HG02852 (cell line): ENCODE results near the gene SVEP1.
"Not testable (repeated sequence)": the region's sequence is repeated elsewhere in the genome, so short reads cannot be mapped to it uniquely, and the experiment has no call there.

Experiments
- ATAC-seq: cut with Tn5 transposase; IDR thresholded peaks from one replicate; pipeline ENCODE4 v1.9.1; 2021; ENCODE audit warnings: mild to moderate bottlenecking, moderate library complexity; ENCODE audit not compliant: unreplicated experiment

The SVEP1 gene

GRCh38 chr9:110451726-110452125, 127.8 kb downstream of the SVEP1 start:
- ATAC-seq: no peak

GRCh38 chr9:110447476-110447875, 132.1 kb downstream of the SVEP1 start:
- ATAC-seq: no peak

- no peak for ATAC-seq
These were observed 133.4 kb downstream of the SVEP1 start for GRCh38 chr9:110446171-110446570.

- no peak for ATAC-seq
These were observed 134.6 kb downstream of the SVEP1 start for GRCh38 chr9:110444911-110445310.

- ATAC-seq: no peak
These were observed 135.7 kb downstream of the SVEP1 start for GRCh38 chr9:110443866-110444220.

- ATAC-seq: no peak
These were observed 136.2 kb downstream of the SVEP1 start for GRCh38 chr9:110443146-110443865.

GRCh38 chr9:110440796-110441195, 138.7 kb downstream of the SVEP1 start:
- no peak for ATAC-seq

- ATAC-seq: no peak
These were observed 139.4 kb downstream of the SVEP1 start for GRCh38 chr9:110440172-110440571.

- ATAC-seq: no peak
These were observed 147.3 kb downstream of the SVEP1 start for GRCh38 chr9:110432253-110432652.

GRCh38 chr9:110429453-110429852, 150.1 kb downstream of the SVEP1 start:
- no peak for ATAC-seq

GRCh38 chr9:110427497-110428104, 151.9 kb downstream of the SVEP1 start:
- ATAC-seq: no peak

GRCh38 chr9:110426052-110426709, 153.4 kb downstream of the SVEP1 start:
- no peak for ATAC-seq

- no peak for ATAC-seq
These were observed 165.1 kb downstream of the SVEP1 start for GRCh38 chr9:110414471-110414870.

GRCh38 chr9:110410961-110411360, 168.6 kb downstream of the SVEP1 start:
- ATAC-seq: no peak

- ATAC-seq: no peak
These were observed 170.9 kb downstream of the SVEP1 start for GRCh38 chr9:110408598-110408997.

- ATAC-seq: no peak
These were observed 173.6 kb downstream of the SVEP1 start for GRCh38 chr9:110405858-110406443.

- no peak for ATAC-seq
These were observed 175.1 kb downstream of the SVEP1 start for GRCh38 chr9:110404473-110404872.

- ATAC-seq: no peak
These were observed 179.6 kb downstream of the SVEP1 start for GRCh38 chr9:110399983-110400382.

GRCh38 chr9:110398992-110399391, 180.5 kb downstream of the SVEP1 start:
- not testable (repeated sequence) for ATAC-seq

GRCh38 chr9:110391826-110392485, 187.6 kb downstream of the SVEP1 start:
- no peak for ATAC-seq

- ATAC-seq: no peak
These were observed 190.3 kb downstream of the SVEP1 start for GRCh38 chr9:110389148-110389750.
